Measurements from ENCODE around the gene FETUB. TPM values are rescaled to one million over a fixed set of nuclear protein-coding genes. Genes with fewer than 3 reads are reported as not detected.

Gene FETUB
- total RNA-seq, 2 donors from 2014 or later = not detected

- no peak for TF ChIP-seq POLR2A (IDR thresholded peaks at IDR 0.05)
- TF ChIP-seq POLR2AphosphoS5 (IDR thresholded peaks at IDR 0.05) = no peak
- TF ChIP-seq CTCF (IDR thresholded peaks at IDR 0.05) = no peak
- no peak for DNase-seq (ENCODE audit: low spot score)
- H3K4me3 ChIP-seq = no peak overlapping the region
Observed at GRCh38 chr3:186638259-186638658, 1.9 kb upstream of the FETUB start.

GRCh38 chr3:186640473-186640818 is 247 bp downstream of the FETUB start:
- no peak for TF ChIP-seq POLR2A (IDR thresholded peaks at IDR 0.05)
- TF ChIP-seq POLR2AphosphoS5 (IDR thresholded peaks at IDR 0.05) = peak; percentile 45
- no peak for TF ChIP-seq CTCF (IDR thresholded peaks at IDR 0.05)
- Histone ChIP-seq H3K36me3 (no peaks in the 10 kb centered on the region), H3K4me1 (replicated peaks) (no peaks in the 10 kb centered on the region), H3K9me3 (no peaks in the 10 kb centered on the region), H3K4me3 (no peak overlapping the region), H3K27me3 (replicated peaks; ENCODE audit: insufficient read depth) (no peaks in the 10 kb centered on the region), H3K27ac (no peak overlapping the region)
- peak; percentile 73 for DNase-seq (ENCODE audit: low spot score)
- 21% methylated on average over 9 of the region's 9 CpGs for WGBS
- intact Hi-C loops (cut with DNase I) = no loop called here

More at GRCh38 chr3:186638259-186638658, 1.9 kb upstream of the FETUB start:
- no peaks in the 10 kb centered on the region for H3K9me3 ChIP-seq
- no peaks in the 10 kb centered on the region for H3K4me1 ChIP-seq (replicated peaks)
- H3K36me3 ChIP-seq = no peaks in the 10 kb centered on the region
- WGBS = 89% methylated on average over 2 of the region's 2 CpGs
- intact Hi-C loops (cut with DNase I) = no loop called here
- no peaks in the 10 kb centered on the region for H3K27me3 ChIP-seq (replicated peaks; ENCODE audit: insufficient read depth)
- H3K27ac ChIP-seq = no peak overlapping the region

DNA sequence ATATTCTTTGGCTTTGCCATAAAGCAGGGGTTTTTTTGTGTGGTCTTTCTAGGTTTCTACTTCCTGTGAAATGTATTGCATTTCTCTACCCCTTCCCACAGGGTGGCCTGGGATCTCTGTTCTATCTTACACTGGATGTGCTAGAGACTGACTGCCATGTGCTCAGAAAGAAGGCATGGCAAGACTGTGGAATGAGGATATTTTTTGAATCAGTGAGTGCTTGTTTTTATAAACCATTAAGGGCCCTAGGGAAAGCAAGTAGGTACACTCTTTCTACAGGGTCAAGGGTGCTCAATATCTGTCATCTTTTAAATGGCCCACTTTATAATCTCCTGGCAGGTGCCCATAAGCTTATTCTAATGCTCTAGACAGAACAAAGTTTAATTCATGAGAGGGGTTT is 730 bp downstream of the FETUB start:
- Histone ChIP-seq H3K36me3 (no peaks in the 10 kb centered on the region), H3K4me1 (replicated peaks) (no peaks in the 10 kb centered on the region), H3K4me3 (no peak overlapping the region), H3K9me3 (no peaks in the 10 kb centered on the region), H3K27me3 (replicated peaks; ENCODE audit: insufficient read depth) (no peaks in the 10 kb centered on the region), H3K27ac (peak overlapping the region in 1 of 2 donors; percentile 8)
- TF ChIP-seq CTCF (IDR thresholded peaks at IDR 0.05) (no peak), POLR2A (IDR thresholded peaks at IDR 0.05) (no peak), POLR2AphosphoS5 (IDR thresholded peaks at IDR 0.05) (no peak)
- intact Hi-C loops (cut with DNase I) = no loop called here
- no peak for DNase-seq (ENCODE audit: low spot score)

GRCh38 chr3:186642014-186642413 is 1.8 kb downstream of the FETUB start:
- H3K4me3 ChIP-seq = no peak overlapping the region
- intact Hi-C loops (cut with DNase I) = no loop called here
- H3K9me3 ChIP-seq = no peaks in the 10 kb centered on the region
- WGBS = 66% methylated on average over 3 of the region's 3 CpGs
- no peaks in the 10 kb centered on the region for H3K36me3 ChIP-seq
- no peak for DNase-seq (ENCODE audit: low spot score)
- no peaks in the 10 kb centered on the region for H3K27me3 ChIP-seq (replicated peaks; ENCODE audit: insufficient read depth)
- TF ChIP-seq POLR2A (IDR thresholded peaks at IDR 0.05) (no peak), POLR2AphosphoS5 (IDR thresholded peaks at IDR 0.05) (no peak), CTCF (IDR thresholded peaks at IDR 0.05) (no peak)
- no peaks in the 10 kb centered on the region for H3K4me1 ChIP-seq (replicated peaks)
- H3K27ac ChIP-seq = no peak overlapping the region

DNA sequence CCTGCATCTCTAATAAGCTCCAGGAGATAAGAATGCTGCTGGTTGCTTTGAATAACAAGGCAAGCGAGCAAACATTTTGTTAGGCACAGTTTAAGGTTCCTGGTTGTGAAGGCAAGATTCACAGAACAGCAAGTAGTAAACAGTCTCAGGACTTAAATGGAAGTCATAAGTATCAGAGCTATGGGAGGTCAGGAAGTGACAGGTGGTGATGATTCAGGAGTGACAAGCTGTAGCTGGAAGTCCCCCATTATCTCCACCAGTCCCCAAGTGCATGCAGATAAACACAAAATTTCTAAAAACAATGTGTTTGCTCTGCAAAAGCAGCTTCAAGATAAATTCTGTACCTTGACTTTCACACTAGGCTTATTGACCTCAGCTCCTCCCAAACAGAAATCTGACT is 3.3 kb downstream of the FETUB start:
- H3K27ac ChIP-seq = no peak overlapping the region
- no peaks in the 10 kb centered on the region for H3K36me3 ChIP-seq
- H3K27me3 ChIP-seq (replicated peaks; ENCODE audit: insufficient read depth) = no peaks in the 10 kb centered on the region
- no peaks in the 10 kb centered on the region for H3K4me1 ChIP-seq (replicated peaks)
- TF ChIP-seq POLR2A (IDR thresholded peaks at IDR 0.05) (no peak), POLR2AphosphoS5 (IDR thresholded peaks at IDR 0.05) (no peak), CTCF (IDR thresholded peaks at IDR 0.05) (no peak)
- no peak overlapping the region for H3K4me3 ChIP-seq
- 68% methylated on average over 1 of the region's 1 CpG for WGBS
- intact Hi-C loops (cut with DNase I) = no loop called here
- DNase-seq (ENCODE audit: low spot score) = no peak
- H3K9me3 ChIP-seq = no peaks in the 10 kb centered on the region
